SK-N-SH (cell line): ENCODE data around the gene B2M. TPM values are rescaled to one million over a fixed set of nuclear protein-coding genes. Genes with fewer than 3 reads are reported as not detected.

Source experiments
- CTCF ChIA-PET: fragments of 300-600, 350-600 bp; formaldehyde crosslinking; extraction: SDS; loops from one replicate; lab custom pipeline; 2021; lab: Yijun Ruan, JAX
- POLR2A ChIA-PET: fragments of 350-600 bp; sonication (Branson Sonifier 250); formaldehyde crosslinking; extraction: SDS; loops from one replicate; lab custom pipeline; 2020; ENCODE audit warnings: antibody characterized with exemption, inconsistent platforms; lab: Yijun Ruan, JAX
- DNase-seq: peaks from one replicate; pipeline ENCODE4 v3.0.0; 2012
- H2AFZ ChIP-seq: fragments of 200-600 bp; sonication (generic); 2 replicates; pipeline ENCODE4 v1.8.1; 2016; ENCODE audit warnings: antibody characterized with exemption, mild to moderate bottlenecking, low read depth
- H3F3A ChIP-seq: fragments of 200-600 bp; sonication (generic); replicated peaks from 2 replicates; pipeline ENCODE3; 2016; ENCODE audit warnings: antibody characterized with exemption, mild to moderate bottlenecking; ENCODE audit not compliant: insufficient read depth
- H3K27ac ChIP-seq, 2 experiments: fragments of 200-500 bp in 1 of 2; fragments of 200-600 bp in 1 of 2; sonication (Bioruptor generic) in 1 of 2; sonication (generic), shearing (Covaris generic) in 1 of 2; 2 replicates each; pipeline versions ENCODE4 v1.5.1 to v1.6.1; 2014 to 2016; ENCODE audit warnings: low read depth in 2 of 2, inconsistent platforms in 1 of 2, low read length in 1 of 2, mild to moderate bottlenecking in 1 of 2, mixed read lengths in 1 of 2
- H3K27me3 ChIP-seq: fragments of 200-600 bp; sonication (generic), shearing (Covaris generic); 2 replicates; pipeline ENCODE4 v1.6.1; 2016; ENCODE audit warnings: mixed run types; ENCODE audit not compliant: insufficient read depth
- H3K36me3 ChIP-seq, 2 experiments: fragments of 200-500 bp in 1 of 2; fragments of 200-600 bp in 1 of 2; sonication (Bioruptor generic) in 1 of 2; sonication (generic) in 1 of 2; replicated peaks in 1 of 2; 2 replicates each; pipeline versions ENCODE3 to v1.5.1; 2014 to 2016; ENCODE audit warnings: low read length in 1 of 2, mild to moderate bottlenecking in 1 of 2; ENCODE audit not compliant: insufficient read depth in 2 of 2, control insufficient read depth in 1 of 2
- H3K4me1 ChIP-seq, 2 experiments: fragments of 200-500 bp in 1 of 2; fragments of 200-600 bp in 1 of 2; sonication (Bioruptor generic) in 1 of 2; sonication (generic), shearing (Covaris generic) in 1 of 2; 2 replicates each; pipeline versions ENCODE4 v1.5.1 to v1.6.1; 2014 to 2016; ENCODE audit warnings: low read depth in 1 of 2, low read length in 1 of 2, mixed run types in 1 of 2; ENCODE audit not compliant: insufficient read depth in 2 of 2, control insufficient read depth in 1 of 2
- H3K4me2 ChIP-seq: fragments of 200-600 bp; sonication (generic), shearing (Covaris generic); 2 replicates; pipeline ENCODE4 v1.6.1; 2017; ENCODE audit warnings: mixed run types
- H3K4me3 ChIP-seq, 2 experiments: fragments of 200-500 bp in 1 of 2; fragments of 200-600 bp in 1 of 2; sonication (Bioruptor generic) in 1 of 2; sonication (generic), shearing (Covaris generic) in 1 of 2; 2 replicates each; pipeline versions ENCODE4 v1.5.1 to v1.8.1; 2014 to 2016; ENCODE audit warnings: low read depth in 2 of 2, inconsistent platforms in 1 of 2, low read length in 1 of 2, mild to moderate bottlenecking in 1 of 2, mixed read lengths in 1 of 2, moderate library complexity in 1 of 2
- H3K79me2 ChIP-seq: fragments of 200-600 bp; sonication (generic); 2 replicates; pipeline ENCODE4 v1.8.1; 2017; ENCODE audit warnings: mild to moderate bottlenecking; ENCODE audit not compliant: insufficient read depth
- H3K9ac ChIP-seq: fragments of 200-600 bp; sonication (generic); 2 replicates; pipeline ENCODE4 v1.6.1; 2017; ENCODE audit warnings: mixed run types
- H3K9me2 ChIP-seq: fragments of 200-600 bp; sonication (generic); 2 replicates; pipeline ENCODE4 v1.6.1; 2017; ENCODE audit warnings: mixed run types
- H3K9me3 ChIP-seq: fragments of 200-600 bp; sonication (generic); 2 replicates; pipeline ENCODE4 v1.6.1; 2017; ENCODE audit warnings: mixed run types, mild to moderate bottlenecking, moderate library complexity
- H4K20me1 ChIP-seq: fragments of 200-600 bp; sonication (generic); 2 replicates; pipeline ENCODE4 v1.6.1; 2017; ENCODE audit warnings: mild to moderate bottlenecking, mixed run types; ENCODE audit not compliant: insufficient read depth
- EP300 ChIP-seq, 2 experiments: IDR thresholded peaks; 2 replicates each; pipeline versions ENCODE4 v1.4.0 to v1.6.1; 2012; ENCODE audit warnings: borderline replicate concordance in 1 of 2, low read depth in 1 of 2, low read length in 1 of 2
- FOXM1 ChIP-seq: IDR thresholded peaks from 2 replicates; pipeline ENCODE4 v1.4.0; 2012; ENCODE audit warnings: low read depth, mild to moderate bottlenecking
- GATA2 ChIP-seq: sonication (generic); formaldehyde crosslinking; IDR thresholded peaks from 2 replicates; pipeline ENCODE4 v1.5.0; 2020; ENCODE audit warnings: mild to moderate bottlenecking, missing genetic modification reagents
- JUND ChIP-seq: IDR thresholded peaks from 2 replicates; pipeline ENCODE4 v1.4.0; 2012
- MXI1 ChIP-seq: IDR thresholded peaks from 2 replicates; pipeline ENCODE4 v1.6.1; 2012; ENCODE audit warnings: mild to moderate bottlenecking, low read depth, low read length, improper control_type of control experiment
- POLR2AphosphoS5 ChIP-seq: IDR thresholded peaks from 2 replicates; pipeline ENCODE4 v1.6.1; 2012; ENCODE audit warnings: low read depth, low read length
- RAD21 ChIP-seq: IDR thresholded peaks from 2 replicates; pipeline ENCODE4 v1.6.1; 2012; ENCODE audit warnings: mild to moderate bottlenecking, low read length
- REST ChIP-seq: IDR thresholded peaks from 2 replicates; pipeline ENCODE4 v1.6.1; 2012; ENCODE audit warnings: mild to moderate bottlenecking, low read depth, low read length, moderate library complexity
- SIN3A ChIP-seq: IDR thresholded peaks from 2 replicates; pipeline ENCODE4 v1.6.1; 2012; ENCODE audit warnings: low read depth, mild to moderate bottlenecking, low read length, moderate library complexity, borderline replicate concordance
- SMC3 ChIP-seq: IDR thresholded peaks from 2 replicates; pipeline ENCODE4 v1.6.1; 2012; ENCODE audit warnings: low read depth, low read length, improper control_type of control experiment
- TAF1 ChIP-seq: IDR thresholded peaks from 2 replicates; pipeline ENCODE4 v1.6.1; 2012; ENCODE audit warnings: low read depth, mild to moderate bottlenecking, low read length, moderate library complexity, borderline replicate concordance
- TCF12 ChIP-seq: IDR thresholded peaks from 2 replicates; pipeline ENCODE4 v1.4.0; 2012
- YY1 ChIP-seq: IDR thresholded peaks from 2 replicates; pipeline ENCODE4 v1.4.0; 2012; ENCODE audit warnings: low read depth, mild to moderate bottlenecking
- WGBS: methylation state at CpG from one replicate; pipeline ENCODE4 v1.1.6; 2017; ENCODE audit warnings: low lambda C conversion rate; 5-methylcytosine and 5-hydroxymethylcytosine counted together
- polyA plus RNA-seq, 3 experiments: library from polyadenylated mRNA; depleted of rRNA; stranded (reverse); fragments of >200 nt; gene quantifications; 2 replicates each; pipeline ENCODE4 v1.2.3, GENCODE V29; 2012

B2M gene
- polyA plus RNA-seq, 1 of the 3 experiments (the other 2 are of a cell fraction), result 1,193 TPM

GRCh38 chr15:44662478-44663409 is 48.6 kb upstream of the B2M start:
- TF ChIP-seq EP300 (IDR thresholded peaks at IDR 0.05; ENCODE audit: borderline replicate concordance in 1 of 2, low read depth in 1 of 2, low read length in 1 of 2) (no peak), SIN3A (no peak), GATA2 (CRISPR knock-in tag) (peak; percentile 5; the same call in 1 of the 2 replicates), MXI1 (peak; percentile 85), JUND (no peak), TCF12 (no peak), REST (no peak), YY1 (no peak), TAF1 (no peak), FOXM1 (no peak), RAD21 (no peak), SMC3 (no peak), POLR2AphosphoS5 (no peak)
- TF ChIP-seq, all 33 proteins: peak for 2
- H3K27ac ChIP-seq, result peak overlapping the region; percentile 84 to 93
- peak overlapping the region; percentile 85 for H3K4me2 ChIP-seq
- no peaks in the 10 kb centered on the region for H4K20me1 ChIP-seq
- H3K36me3 ChIP-seq, result peaks cover 17 to 24% of the 10 kb centered on the region in 2 experiments
- H3K27me3 ChIP-seq, result no peaks in the 10 kb centered on the region
- ChIA-PET CTCF (interaction anchor here (0.6 to 3.4 kb wide), 24 partner anchors 8 to 812 kb away, joined by 3 to 66 read pairs (median 4); partner anchors contain the start of genes B2M, PATL2 and TRIM69), POLR2A (interaction anchor here (0.6 to 3.0 kb wide), 13 partner anchors 15 to 1318 kb away, joined by 3 to 22 read pairs (median 4); partner anchors contain the start of genes B2M, EIF3J, PATL2 and TRIM69)
- WGBS, result 7% methylated on average over 19 of the region's 34 CpGs
- H3K4me3 ChIP-seq, result peak overlapping the region; percentile 90 to 95
- peak overlapping the region; percentile 88 for H2AFZ ChIP-seq
- H3F3A ChIP-seq, result peaks cover 3% of the 10 kb centered on the region
- H3K9me2 ChIP-seq, result no peaks in the 10 kb centered on the region
- no peaks in the 10 kb centered on the region for H3K9me3 ChIP-seq
- H3K4me1 ChIP-seq, result peaks cover 7% of the 10 kb centered on the region in 2 experiments; a peak in 3 of 4 replicates
- peak overlapping the region; percentile 92 for H3K9ac ChIP-seq
- H3K79me2 ChIP-seq, result peaks cover 32% of the 10 kb centered on the region
- peak; percentile 71 for DNase-seq
